A673 (cell line): ENCODE measurements around the gene CYP1A2.

Experiments used
- EZH2 ChIP-seq: fragments of 200-600 bp; sonication (generic); IDR thresholded peaks from 2 replicates; pipeline ENCODE4 v1.6.1; 2017; ENCODE audit warnings: borderline replicate concordance, low read depth, mild to moderate bottlenecking, mixed read lengths, antibody characterized with exemption, low read length; ENCODE audit not compliant: poor library complexity, severe bottlenecking
- TF ChIP-seq, protein P1 (sequence below): fragments of 300-800, 200-600 bp; sonication (generic); conservative IDR thresholded peaks from 2 replicates; pipeline ENCODE4 v1.5.1; 2017; ENCODE audit warnings: low read depth, mild to moderate bottlenecking, antibody characterized with exemption, low read length, moderate library complexity, mixed read lengths

DNA sequence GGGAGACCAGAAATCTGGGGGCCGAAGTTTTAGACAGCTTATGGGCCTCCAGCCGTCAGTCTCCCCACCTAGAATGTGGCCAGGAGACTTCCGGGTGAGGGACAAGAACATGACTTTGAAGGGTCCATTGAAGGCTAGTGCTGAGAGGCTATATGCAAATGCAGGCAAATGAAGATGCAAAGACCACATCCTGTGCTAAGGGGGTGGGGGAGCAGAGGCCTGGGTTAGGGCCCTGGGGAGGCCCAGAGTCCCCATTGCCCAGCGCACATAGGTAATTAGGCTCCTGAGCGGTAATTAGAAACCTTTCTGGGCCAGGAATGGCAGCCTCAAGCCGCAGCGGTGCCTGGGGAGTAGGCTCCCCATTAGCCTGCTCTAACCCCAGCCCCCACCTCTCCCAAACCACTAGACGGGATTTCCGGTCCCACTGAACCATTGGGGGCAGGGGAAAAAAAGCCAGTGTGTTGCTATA, 40.1 kb downstream of the CYP1A2 start:
- TF ChIP-seq, protein P1, sequence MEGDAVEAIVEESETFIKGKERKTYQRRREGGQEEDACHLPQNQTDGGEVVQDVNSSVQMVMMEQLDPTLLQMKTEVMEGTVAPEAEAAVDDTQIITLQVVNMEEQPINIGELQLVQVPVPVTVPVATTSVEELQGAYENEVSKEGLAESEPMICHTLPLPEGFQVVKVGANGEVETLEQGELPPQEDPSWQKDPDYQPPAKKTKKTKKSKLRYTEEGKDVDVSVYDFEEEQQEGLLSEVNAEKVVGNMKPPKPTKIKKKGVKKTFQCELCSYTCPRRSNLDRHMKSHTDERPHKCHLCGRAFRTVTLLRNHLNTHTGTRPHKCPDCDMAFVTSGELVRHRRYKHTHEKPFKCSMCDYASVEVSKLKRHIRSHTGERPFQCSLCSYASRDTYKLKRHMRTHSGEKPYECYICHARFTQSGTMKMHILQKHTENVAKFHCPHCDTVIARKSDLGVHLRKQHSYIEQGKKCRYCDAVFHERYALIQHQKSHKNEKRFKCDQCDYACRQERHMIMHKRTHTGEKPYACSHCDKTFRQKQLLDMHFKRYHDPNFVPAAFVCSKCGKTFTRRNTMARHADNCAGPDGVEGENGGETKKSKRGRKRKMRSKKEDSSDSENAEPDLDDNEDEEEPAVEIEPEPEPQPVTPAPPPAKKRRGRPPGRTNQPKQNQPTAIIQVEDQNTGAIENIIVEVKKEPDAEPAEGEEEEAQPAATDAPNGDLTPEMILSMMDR = no peak
- TF ChIP-seq EZH2 = no peak
